IMR-90 (cell line): ENCODE data around the gene NUDT9. TPM values are rescaled to one million over a fixed set of nuclear protein-coding genes. Genes with fewer than 3 reads are reported as not detected.

Experiments
- ATAC-seq: fragments of 200-7000 bp; cut with Tn5 transposase; 2 replicates; pipeline ENCODE4 v1.9.1; 2020; ENCODE audit warnings: low read depth, mild to moderate bottlenecking, moderate library complexity
- BruUV-seq: library from RNA; stranded (reverse); fragments of 400-500 nt; replicated peaks from 2 replicates; lab custom pipeline; 2021; lab: Mats Ljungman, UMichigan
- CTCF ChIA-PET: fragments of 300-600 bp; formaldehyde crosslinking; extraction: SDS; loops from one replicate; lab custom pipeline; 2021; ENCODE audit warnings: antibody characterized with exemption; lab: Yijun Ruan, JAX
- POLR2A ChIA-PET: fragments of 300-600 bp; sonication (Branson Sonifier 250); formaldehyde crosslinking; loops from one replicate; lab custom pipeline; 2022; ENCODE audit warnings: antibody characterized with exemption; ENCODE audit not compliant: unreplicated experiment; lab: Charles Lee
- DNase-seq: peaks from one replicate; pipeline ENCODE4 v3.0.0; 2013
- H2AFZ ChIP-seq: replicated peaks from 2 replicates; pipeline ENCODE3; 2013; ENCODE audit warnings: low read length, mild to moderate bottlenecking; ENCODE audit not compliant: poor library complexity
- H2AK5ac ChIP-seq: 2 replicates; pipeline ENCODE4 v1.6.1; 2013; ENCODE audit warnings: low read depth, low read length, inconsistent platforms
- H2AK9ac ChIP-seq: replicated peaks from 2 replicates; pipeline ENCODE3; 2013; ENCODE audit warnings: mild to moderate bottlenecking, low read depth, low read length, moderate library complexity; ENCODE audit not compliant: poor library complexity
- H2BK120ac ChIP-seq: 2 replicates; pipeline ENCODE4 v1.6.1; 2013; ENCODE audit warnings: low read depth, low read length, inconsistent platforms
- H2BK15ac ChIP-seq: 3 replicates; pipeline ENCODE4 v1.6.1; 2013; ENCODE audit warnings: low read depth, low read length, inconsistent platforms
- H2BK20ac ChIP-seq: 2 replicates; pipeline ENCODE4 v1.6.1; 2013; ENCODE audit warnings: low read depth, mild to moderate bottlenecking, inconsistent platforms, low read length, moderate library complexity
- H2BK5ac ChIP-seq: 2 replicates; pipeline ENCODE4 v1.6.1; 2013; ENCODE audit warnings: mild to moderate bottlenecking, low read depth, low read length, inconsistent platforms; ENCODE audit not compliant: poor library complexity, severe bottlenecking
- H3K14ac ChIP-seq: replicated peaks from 2 replicates; pipeline ENCODE4 v1.6.1; 2013; ENCODE audit warnings: low read depth, low read length, inconsistent platforms
- H3K18ac ChIP-seq: 2 replicates; pipeline ENCODE4 v1.6.1; 2013; ENCODE audit warnings: low read depth, low read length, control low read depth
- H3K23ac ChIP-seq: 2 replicates; pipeline ENCODE4 v1.6.1; 2013; ENCODE audit warnings: low read depth, low read length, inconsistent platforms
- H3K27ac ChIP-seq: 2 replicates; pipeline ENCODE4 v1.5.1; 2013; ENCODE audit warnings: mild to moderate bottlenecking, control low read depth, low read length; ENCODE audit not compliant: insufficient read depth
- H3K27me3 ChIP-seq: 2 replicates; pipeline ENCODE4 v1.6.1; 2013; ENCODE audit warnings: low read length; ENCODE audit not compliant: control insufficient read depth, insufficient read depth
- H3K36me3 ChIP-seq: 2 replicates; pipeline ENCODE4 v1.6.1; 2013; ENCODE audit warnings: low read length, mixed read lengths; ENCODE audit not compliant: control insufficient read depth, insufficient read depth
- H3K4ac ChIP-seq: 2 replicates; pipeline ENCODE4 v1.6.1; 2013; ENCODE audit warnings: low read depth, low read length, inconsistent platforms
- H3K4me1 ChIP-seq: 2 replicates; pipeline ENCODE4 v1.6.1; 2013; ENCODE audit warnings: low read length, mixed read lengths; ENCODE audit not compliant: control insufficient read depth, insufficient read depth
- H3K4me2 ChIP-seq: 2 replicates; pipeline ENCODE4 v1.6.1; 2013; ENCODE audit warnings: low read depth, mild to moderate bottlenecking, control low read depth, low read length, moderate library complexity
- H3K4me3 ChIP-seq: 2 replicates; pipeline ENCODE4 v1.5.1; 2013; ENCODE audit warnings: low read depth, mild to moderate bottlenecking, control low read depth, low read length, moderate library complexity; ENCODE audit not compliant: insufficient read depth
- H3K56ac ChIP-seq: 2 replicates; pipeline ENCODE4 v1.6.1; 2013; ENCODE audit warnings: low read length, inconsistent platforms; ENCODE audit not compliant: insufficient read depth; ENCODE audit errors: extremely low read depth
- H3K79me1 ChIP-seq, 2 experiments: 2 replicates each; pipeline ENCODE4 v1.6.1; 2013; ENCODE audit warnings: low read length in 2 of 2, inconsistent platforms in 1 of 2, low read depth in 1 of 2
- H3K9ac ChIP-seq: 2 replicates; pipeline ENCODE4 v1.6.1; 2013; ENCODE audit warnings: low read depth, low read length, control low read depth
- H3K9me1 ChIP-seq: 2 replicates; pipeline ENCODE4 v1.6.1; 2013; ENCODE audit warnings: low read length, inconsistent platforms; ENCODE audit not compliant: insufficient read depth
- H3K9me3 ChIP-seq: 2 replicates; pipeline ENCODE4 v1.6.1; 2013; ENCODE audit warnings: low read length; ENCODE audit not compliant: control insufficient read depth, insufficient read depth
- H4K20me1 ChIP-seq: 2 replicates; pipeline ENCODE4 v1.6.1; 2013; ENCODE audit warnings: low read length, inconsistent platforms; ENCODE audit not compliant: insufficient read depth
- H4K5ac ChIP-seq: 2 replicates; pipeline ENCODE4 v1.6.1; 2013; ENCODE audit warnings: mild to moderate bottlenecking, low read depth, low read length, control low read depth
- H4K8ac ChIP-seq, 2 experiments: 2 replicates each; pipeline ENCODE4 v1.6.1; 2013; ENCODE audit warnings: low read depth in 2 of 2, low read length in 2 of 2, control low read depth in 1 of 2, inconsistent platforms in 1 of 2
- H4K91ac ChIP-seq: 2 replicates; pipeline ENCODE4 v1.6.1; 2013; ENCODE audit warnings: low read depth, low read length, inconsistent platforms; ENCODE audit not compliant: insufficient read depth
- CHD1 ChIP-seq: IDR thresholded peaks from 2 replicates; pipeline ENCODE4 v1.6.1; 2012; ENCODE audit warnings: low read depth, low read length, improper control_type of control experiment
- CTCF ChIP-seq: conservative IDR thresholded peaks from 2 replicates; pipeline ENCODE4 v1.5.1; 2012; ENCODE audit warnings: mild to moderate bottlenecking, low read depth, low read length, improper control_type of control experiment
- MXI1 ChIP-seq: IDR thresholded peaks from 2 replicates; pipeline ENCODE4 v1.6.1; 2012; ENCODE audit warnings: low read depth, mild to moderate bottlenecking, low read length, moderate library complexity, borderline replicate concordance
- NFE2L2 ChIP-seq: fragments of 150-350 bp; IDR thresholded peaks from 2 replicates; pipeline ENCODE4 v1.6.1; 2016; ENCODE audit warnings: low read depth, mild to moderate bottlenecking, low read length
- POLR2A ChIP-seq: IDR thresholded peaks from 2 replicates; pipeline ENCODE4 v1.6.1; 2012; ENCODE audit warnings: mild to moderate bottlenecking, low read depth, low read length
- RAD21 ChIP-seq: IDR thresholded peaks from 2 replicates; pipeline ENCODE4 v1.6.1; 2012; ENCODE audit warnings: low read length, improper control_type of control experiment
- RCOR1 ChIP-seq: IDR thresholded peaks from 2 replicates; pipeline ENCODE4 v1.6.1; 2012; ENCODE audit warnings: mild to moderate bottlenecking, low read length, improper control_type of control experiment; ENCODE audit not compliant: insufficient replicate concordance
- RFX5 ChIP-seq: IDR thresholded peaks from 2 replicates; pipeline ENCODE4 v1.8.0; 2012; ENCODE audit warnings: low read depth, mild to moderate bottlenecking, low read length, moderate library complexity
- WGBS, 2 experiments: methylation state at CpG; one replicate each; pipeline versions ENCODE4 v1.1.5 to v1.1.7; 2013; ENCODE audit warnings: missing lambda C conversion rate in 2 of 2; ENCODE audit not compliant: insufficient read length in 1 of 2; ENCODE audit errors: extremely low coverage in 2 of 2; 5-methylcytosine and 5-hydroxymethylcytosine counted together
- dilution Hi-C: fragments of 300-500 bp; cut with HindIII; formaldehyde crosslinking; loops from one replicate; pipeline ENCODE4 v1.14.3; 2018; ENCODE audit warnings: low sequenced_read_pairs; ENCODE audit not compliant: unreplicated experiment
- in situ Hi-C: fragments of 300-500 bp; cut with MboI; formaldehyde crosslinking; loops from 3 replicates; pipeline ENCODE4 v1.14.3; 2019; ENCODE audit warnings: low sequenced_read_pairs, inconsistent platforms, mixed read lengths
- intact Hi-C: fragments of 100-400 bp; cut with micrococcal nuclease; formaldehyde crosslinking; loops from 2 replicates; pipeline ENCODE4 v1.10.0; 2022
- polyA plus RNA-seq, 3 experiments: library from polyadenylated mRNA; depleted of rRNA; stranded (reverse); fragments of >200 nt; gene quantifications; 2 replicates each; pipeline ENCODE4 v1.2.3, GENCODE V29; 2012; ENCODE audit warnings: low replicate concordance in 1 of 3
- total RNA-seq: library from RNA; depleted of rRNA; stranded (reverse); fragments of >200 nt; gene quantifications from 2 replicates; pipeline ENCODE4 v1.2.3, GENCODE V29; 2012

Gene NUDT9
- total and polyA plus RNA-seq, 2 of the 4 experiments (the other 2 are of a cell fraction): 10.0 to 23.5 TPM

- H3K27me3 ChIP-seq: no peaks in the 10 kb centered on the region; the same call in 1 of the 2 replicates
- no peak for DNase-seq
- H3K4ac ChIP-seq: no peak overlapping the region
- H2BK120ac ChIP-seq: no peak overlapping the region
- no peak overlapping the region for H2BK5ac ChIP-seq
- no peak for TF ChIP-seq RFX5
- TF ChIP-seq MXI1: no peak
- TF ChIP-seq RCOR1: no peak
- no peak for TF ChIP-seq NFE2L2
- no peak for TF ChIP-seq POLR2A
- TF ChIP-seq RAD21: no peak
- no peak for TF ChIP-seq CHD1
- TF ChIP-seq CTCF: no peak
- intact Hi-C loops (no loop called here), dilution Hi-C loops (no loop called here), in situ Hi-C loops (no loop called here)
- H2AFZ ChIP-seq: no peak overlapping the region
- no peaks in the 10 kb centered on the region for H3K4me1 ChIP-seq
- no peak overlapping the region for H3K23ac ChIP-seq
- no peak for ATAC-seq
- H3K4me2 ChIP-seq: no peak overlapping the region
- H2BK20ac ChIP-seq: no peak overlapping the region
- CTCF ChIA-PET: interaction anchor here (1.5 kb wide), 1 partner anchor 23 kb away, joined by 4 read pairs; no protein-coding TSS in a partner anchor
- WGBS, 2 experiments: 71% methylated on average over 1 of the region's 3 CpGs; no CpG with 5 or more reads in 1 of the 2 experiments
- H2BK15ac ChIP-seq: no peak overlapping the region
- no peaks in the 10 kb centered on the region for H3K9me1 ChIP-seq
- no peaks in the 10 kb centered on the region for H3K36me3 ChIP-seq
- H3K56ac ChIP-seq: no peak overlapping the region
- no peak overlapping the region for H4K5ac ChIP-seq
- no peak overlapping the region for H3K4me3 ChIP-seq
- H2AK5ac ChIP-seq: no peak overlapping the region
- H4K91ac ChIP-seq: no peak overlapping the region
- H3K9ac ChIP-seq: no peak overlapping the region
- BruUV-seq: no TSS peak
- no peaks in the 10 kb centered on the region for H3K79me1 ChIP-seq
- H3K9me3 ChIP-seq: peaks cover 3% of the 10 kb centered on the region; the same call in 1 of the 2 replicates
- H3K27ac ChIP-seq: no peak overlapping the region
- no peak overlapping the region for H2AK9ac ChIP-seq
- H3K18ac ChIP-seq: no peak overlapping the region
- H3K14ac ChIP-seq: no peak overlapping the region
- H4K20me1 ChIP-seq: no peaks in the 10 kb centered on the region
- H4K8ac ChIP-seq: no peak overlapping the region
- POLR2A ChIA-PET: no interaction called here
These were observed 23.2 kb upstream of the NUDT9 start for GRCh38 chr4:87399148-87399547.
